Upper lobe of left lung (tissue), 6 donors: ENCODE data around the gene SMG7. TPM values are rescaled to one million over a fixed set of nuclear protein-coding genes. Genes with fewer than 3 reads are reported as not detected.

Experiments used
- ATAC-seq, 2 donors: fragments of 200-7000 bp; cut with Tn5 transposase; one replicate each; pipeline ENCODE4 v1.9.1; 2022; ENCODE audit warnings: mild to moderate bottlenecking in 2 of 2, moderate library complexity in 2 of 2; ENCODE audit not compliant: low FRiP score in 2 of 2
- DNase-seq, 2 donors: peaks; one replicate each; pipeline ENCODE4 v3.0.0-alpha.2; 2019 to 2020
- H3K27ac ChIP-seq, 4 donors: fragments of 200-600 bp; sonication (generic); one replicate each; pipeline ENCODE4 v1.5.1; 2016 to 2019
- H3K27me3 ChIP-seq, 4 donors: fragments of 200-600 bp; sonication (generic); one replicate each; pipeline ENCODE4 v1.5.1; 2017 to 2019
- H3K36me3 ChIP-seq, 4 donors: fragments of 200-600 bp; sonication (generic); one replicate each; pipeline ENCODE4 v1.5.1; 2016 to 2019
- H3K4me1 ChIP-seq, 4 donors: fragments of 200-600 bp; sonication (generic); one replicate each; pipeline ENCODE4 v1.5.1; 2018 to 2019
- H3K4me3 ChIP-seq, 4 donors: fragments of 200-600 bp; sonication (generic); one replicate each; pipeline ENCODE4 v1.5.1; 2017 to 2019; ENCODE audit warnings: mild to moderate bottlenecking in 2 of 4, moderate library complexity in 1 of 4
- H3K9me3 ChIP-seq, 4 donors: fragments of 200-600 bp; sonication (generic); one replicate each; pipeline ENCODE4 v1.5.1; 2018 to 2019
- CTCF ChIP-seq, 6 experiments: fragments of 450-650 bp in 4 of 6; fragments of 200-600 bp in 2 of 6; sonication (generic) in 2 of 6; IDR thresholded peaks; one replicate each; pipeline ENCODE4 v1.5.1; 2016 to 2019; ENCODE audit warnings: antibody characterized with exemption in 6 of 6
- EP300 ChIP-seq, 4 donors: sonication (generic); formaldehyde crosslinking; IDR thresholded peaks; one replicate each; pipeline ENCODE4 v1.5.1; 2017; ENCODE audit warnings: antibody characterized with exemption in 4 of 4, control low read depth in 2 of 4
- POLR2A ChIP-seq, 4 donors: fragments of 450-650 bp; IDR thresholded peaks; one replicate each; pipeline ENCODE4 v1.5.1; 2016 to 2017; ENCODE audit warnings: antibody characterized with exemption in 4 of 4, mild to moderate bottlenecking in 2 of 4
- POLR2AphosphoS5 ChIP-seq, 2 donors: sonication (generic); formaldehyde crosslinking; IDR thresholded peaks; one replicate each; pipeline ENCODE4 v1.5.1; 2017; ENCODE audit warnings: antibody characterized with exemption in 2 of 2
- WGBS, 2 donors: methylation state at CpG; one replicate each; pipeline ENCODE4 v1.1.5; 2017 to 2018; 5-methylcytosine and 5-hydroxymethylcytosine counted together
- total RNA-seq, 6 donors: library from RNA; depleted of rRNA in 4 of 6; stranded (reverse); fragments of >200 nt in 4 of 6; gene quantifications; one replicate each; pipeline versions ENCODE4 v1.1.0 to v1.2.1, GENCODE V29; 2016 to 2021
- donor health status: DM: no; HTN: no; CAD: no; lungs with moderate emphysema.
- donor health status: DM: no; HTN: yes; CAD: no; lungs with severe emphysema.

SMG7 gene
- total RNA-seq, 6 donors from 2014 or later = 35.6 to 62.4 (median 50.5) TPM

- Histone ChIP-seq H3K4me1 (peaks cover 0 to 14% (median 8%) of the 10 kb centered on the region in 4 donors), H3K27me3 (no peaks in the 10 kb centered on the region), H3K4me3 (no peak overlapping the region), H3K36me3 (peaks cover 0 to 6% (median 2%) of the 10 kb centered on the region in 4 donors), H3K27ac (no peak overlapping the region), H3K9me3 (no peaks in the 10 kb centered on the region)
- DNase-seq (no peak), ATAC-seq (no peak)
- WGBS, 2 donors = 65 to 79% methylated on average over 4 of the region's 4 CpGs
- TF ChIP-seq EP300 (IDR thresholded peaks at IDR 0.05) (no peak), POLR2A (IDR thresholded peaks at IDR 0.05) (no peak), CTCF (IDR thresholded peaks at IDR 0.05) (no peak), POLR2AphosphoS5 (IDR thresholded peaks at IDR 0.05) (no peak)
These were observed 98.2 kb downstream of the SMG7 start for GRCh38 chr1:183570451-183570850.

GRCh38 chr1:183571678-183572268, 99.5 kb downstream of the SMG7 start:
- H3K4me3 ChIP-seq = no peak overlapping the region
- H3K9me3 ChIP-seq = no peaks in the 10 kb centered on the region
- ATAC-seq (no peak), DNase-seq (no peak)
- no peaks in the 10 kb centered on the region for H3K27me3 ChIP-seq
- H3K36me3 ChIP-seq = peaks cover 0 to 4% (median 2%) of the 10 kb centered on the region in 4 donors
- WGBS, 2 donors = 77 to 90% methylated on average over 4 of the region's 4 CpGs
- no peak overlapping the region for H3K27ac ChIP-seq
- peaks cover 0 to 14% (median 8%) of the 10 kb centered on the region in 4 donors for H3K4me1 ChIP-seq
- TF ChIP-seq EP300 (IDR thresholded peaks at IDR 0.05) (no peak), POLR2AphosphoS5 (IDR thresholded peaks at IDR 0.05) (no peak), CTCF (IDR thresholded peaks at IDR 0.05) (no peak), POLR2A (IDR thresholded peaks at IDR 0.05) (no peak)

GRCh38 chr1:183572721-183573120, 100.4 kb downstream of the SMG7 start:
- no peaks in the 10 kb centered on the region for H3K27me3 ChIP-seq
- no peak overlapping the region for H3K27ac ChIP-seq
- 67 to 100% methylated on average over 1 of the region's 1 CpG for WGBS, 2 donors
- H3K9me3 ChIP-seq = no peaks in the 10 kb centered on the region
- DNase-seq = no peak
- ATAC-seq = no peak
- H3K4me1 ChIP-seq = peaks cover 0 to 11% (median 4%) of the 10 kb centered on the region in 4 donors
- peaks cover 0 to 7% (median 2%) of the 10 kb centered on the region in 4 donors for H3K36me3 ChIP-seq
- TF ChIP-seq POLR2A (IDR thresholded peaks at IDR 0.05) = no peak
- no peak for TF ChIP-seq EP300 (IDR thresholded peaks at IDR 0.05)
- no peak for TF ChIP-seq CTCF (IDR thresholded peaks at IDR 0.05)
- no peak for TF ChIP-seq POLR2AphosphoS5 (IDR thresholded peaks at IDR 0.05)
- H3K4me3 ChIP-seq = no peak overlapping the region

GRCh38 chr1:183575606-183576005, 103.3 kb downstream of the SMG7 start:
- DNase-seq = no peak
- TF ChIP-seq EP300 (IDR thresholded peaks at IDR 0.05) (no peak), POLR2A (IDR thresholded peaks at IDR 0.05) (no peak), POLR2AphosphoS5 (IDR thresholded peaks at IDR 0.05) (no peak), CTCF (IDR thresholded peaks at IDR 0.05) (no peak)
- H3K9me3 ChIP-seq = no peaks in the 10 kb centered on the region
- H3K4me3 ChIP-seq = no peak overlapping the region
- H3K27me3 ChIP-seq = no peaks in the 10 kb centered on the region
- peaks cover 6 to 11% (median 9%) of the 10 kb centered on the region in 4 donors for H3K4me1 ChIP-seq
- ATAC-seq = no peak
- peaks cover 0 to 7% (median 2%) of the 10 kb centered on the region in 4 donors for H3K36me3 ChIP-seq
- H3K27ac ChIP-seq = no peak overlapping the region
- 84% methylated on average over 5 of the region's 5 CpGs for WGBS, 2 donors

- H3K27ac ChIP-seq = no peak overlapping the region
- H3K4me1 ChIP-seq = peaks cover 9 to 16% (median 11%) of the 10 kb centered on the region in 4 donors
- H3K4me3 ChIP-seq = no peak overlapping the region
- 80 to 82% methylated on average over 8 of the region's 8 CpGs for WGBS, 2 donors
- H3K9me3 ChIP-seq = no peaks in the 10 kb centered on the region
- H3K36me3 ChIP-seq = peaks cover 0 to 7% (median 2%) of the 10 kb centered on the region in 4 donors
- H3K27me3 ChIP-seq = no peaks in the 10 kb centered on the region
- DNase-seq (no peak), ATAC-seq (no peak)
- TF ChIP-seq CTCF (IDR thresholded peaks at IDR 0.05) = no peak
- TF ChIP-seq POLR2AphosphoS5 (IDR thresholded peaks at IDR 0.05) = no peak
- TF ChIP-seq EP300 (IDR thresholded peaks at IDR 0.05) = no peak
- no peak for TF ChIP-seq POLR2A (IDR thresholded peaks at IDR 0.05)
These were observed 104.2 kb downstream of the SMG7 start for GRCh38 chr1:183576537-183576936.
